C4-2B (cell line): ENCODE results near the gene IQGAP2.
A peak's percentile ranks its signal among the peaks of the same experiment; 100 is the strongest.

Source experiments
- H3K27ac ChIP-seq: fragments of 450-650 bp; 2 replicates; pipeline ENCODE4 v1.5.1; 2017
- CTCF ChIP-seq: fragments of 450-650 bp; conservative IDR thresholded peaks from 2 replicates; pipeline ENCODE4 v1.5.1; 2017; ENCODE audit warnings: mild to moderate bottlenecking
- ZFX ChIP-seq: fragments of 450-650 bp; IDR thresholded peaks from 2 replicates; pipeline ENCODE4 v1.6.1; 2017

IQGAP2 gene

GRCh38 chr5:76622973-76623596 is 220.0 kb downstream of the IQGAP2 start, which contains the start of gene F2RL2:
TSS of gene F2RL2 (minus strand) at chr5:76623403. CDS start at chr5:76623230, 173 bp downstream.
- no peak for TF ChIP-seq ZFX
- no peak for TF ChIP-seq CTCF

GRCh38 chr5:76625087-76625815 is 222.2 kb downstream of the IQGAP2 start:
- TF ChIP-seq ZFX (no peak), CTCF (no peak)
- H3K27ac ChIP-seq = no peak overlapping the region

More at GRCh38 chr5:76622973-76623596, 220.0 kb downstream of the IQGAP2 start, which contains the start of gene F2RL2:
- no peak within 1 kb of the TSS for H3K27ac ChIP-seq

GRCh38 chr5:76626738-76627137 is 223.7 kb downstream of the IQGAP2 start:
- no peak overlapping the region for H3K27ac ChIP-seq
- no peak for TF ChIP-seq CTCF
- TF ChIP-seq ZFX = no peak

- no peak for TF ChIP-seq ZFX
- no peak for TF ChIP-seq CTCF
- H3K27ac ChIP-seq = no peak overlapping the region
These were observed 231.6 kb downstream of the IQGAP2 start for GRCh38 chr5:76634661-76635060.

GRCh38 chr5:76637490-76637889 is 234.4 kb downstream of the IQGAP2 start:
- TF ChIP-seq CTCF = no peak
- no peak for TF ChIP-seq ZFX
- H3K27ac ChIP-seq = no peak overlapping the region

GRCh38 chr5:76638479-76638878 is 235.4 kb downstream of the IQGAP2 start:
- no peak for TF ChIP-seq CTCF
- no peak overlapping the region for H3K27ac ChIP-seq

- peak; percentile 88 for TF ChIP-seq CTCF
- no peak for TF ChIP-seq ZFX
- no peak overlapping the region for H3K27ac ChIP-seq
These were observed 238.5 kb downstream of the IQGAP2 start for GRCh38 chr5:76641514-76642120.
